ENCODE measurements around the gene DENND1B.

DENND1B gene

GRCh38 chr1:197480446-197480845 is 294.8 kb downstream of the DENND1B start:
- H3K4me3 ChIP-seq (ENCODE audit: low read length), result no peak overlapping the region
- TF ChIP-seq CTCF (conservative IDR thresholded peaks at IDR 0.05; ENCODE audit: low read length), result no peak
- no peak for DNase-seq (ENCODE audit: low read depth)

- TF ChIP-seq CTCF (conservative IDR thresholded peaks at IDR 0.05; ENCODE audit: low read length), result no peak
- no peak overlapping the region for H3K4me3 ChIP-seq (ENCODE audit: low read length)
These were observed 303.1 kb downstream of the DENND1B start for GRCh38 chr1:197472141-197472540.

GRCh38 chr1:197471248-197471985 is 303.9 kb downstream of the DENND1B start:
- DNase-seq (ENCODE audit: low read depth), result no peak
- no peak for TF ChIP-seq CTCF (conservative IDR thresholded peaks at IDR 0.05; ENCODE audit: low read length)
- no peak overlapping the region for H3K4me3 ChIP-seq (ENCODE audit: low read length)

More at GRCh38 chr1:197472141-197472540, 303.1 kb downstream of the DENND1B start:
- no peak for DNase-seq (ENCODE audit: low read depth)

DNA sequence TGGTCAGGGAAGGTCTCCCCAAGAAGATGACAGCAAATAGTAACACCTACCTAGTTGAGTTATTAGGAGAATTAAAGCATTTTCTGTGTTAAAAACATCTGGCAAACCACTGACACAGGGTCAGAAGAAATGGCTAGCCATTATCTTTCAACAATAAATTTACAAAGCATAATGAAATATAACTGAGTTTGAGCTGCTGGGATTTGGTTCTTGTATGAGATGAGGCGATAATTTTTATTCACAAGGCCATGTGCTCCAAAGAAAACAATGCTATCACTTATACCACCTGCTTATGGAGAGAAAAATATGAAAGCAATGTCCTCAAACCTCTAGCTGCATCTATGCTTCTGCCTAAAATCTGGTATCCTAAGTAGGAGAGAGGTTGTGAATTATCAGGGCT is 304.9 kb downstream of the DENND1B start:
- DNase-seq (ENCODE audit: low read depth), result no peak
- no peak for TF ChIP-seq CTCF (conservative IDR thresholded peaks at IDR 0.05; ENCODE audit: low read length)
- H3K4me3 ChIP-seq (ENCODE audit: low read length), result no peak overlapping the region

GRCh38 chr1:197469620-197470210 is 305.6 kb downstream of the DENND1B start:
- H3K4me3 ChIP-seq (ENCODE audit: low read length), result no peak overlapping the region
- no peak for TF ChIP-seq CTCF (conservative IDR thresholded peaks at IDR 0.05; ENCODE audit: low read length)
- DNase-seq (ENCODE audit: low read depth), result no peak

DNA sequence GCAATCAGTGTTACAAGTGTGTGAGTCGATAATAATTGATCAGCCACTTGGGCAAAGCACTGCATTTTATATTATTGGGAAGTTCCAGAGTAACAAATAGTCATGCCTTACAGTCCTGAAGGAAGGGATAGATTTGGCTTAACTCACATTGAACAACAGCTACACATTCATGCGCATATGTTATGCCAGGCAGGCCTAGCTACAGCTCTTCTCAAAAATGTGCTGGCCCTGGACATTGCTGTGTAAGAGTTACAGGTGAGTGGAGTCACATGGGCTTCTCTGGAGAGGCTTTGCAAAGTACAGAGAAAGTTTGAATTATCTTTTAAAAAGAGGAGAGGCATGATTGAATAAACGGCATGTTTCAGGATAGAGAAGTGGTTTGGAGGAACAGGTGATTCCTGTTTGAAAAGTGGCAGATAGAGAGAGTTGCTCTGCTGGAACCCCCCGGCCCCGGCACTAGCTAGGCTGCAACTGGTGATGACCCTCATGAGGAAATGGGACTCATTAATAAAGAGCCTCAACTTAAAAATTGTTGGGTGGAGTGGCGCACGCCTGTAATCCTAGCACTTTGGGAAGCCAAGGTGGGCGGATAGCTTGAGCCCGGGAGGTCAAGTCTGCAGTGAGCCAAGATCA is 306.6 kb downstream of the DENND1B start:
- H3K4me3 ChIP-seq (ENCODE audit: low read length), result no peak overlapping the region
- DNase-seq (ENCODE audit: low read depth), result no peak
- TF ChIP-seq CTCF (conservative IDR thresholded peaks at IDR 0.05; ENCODE audit: low read length), result no peak

DNA sequence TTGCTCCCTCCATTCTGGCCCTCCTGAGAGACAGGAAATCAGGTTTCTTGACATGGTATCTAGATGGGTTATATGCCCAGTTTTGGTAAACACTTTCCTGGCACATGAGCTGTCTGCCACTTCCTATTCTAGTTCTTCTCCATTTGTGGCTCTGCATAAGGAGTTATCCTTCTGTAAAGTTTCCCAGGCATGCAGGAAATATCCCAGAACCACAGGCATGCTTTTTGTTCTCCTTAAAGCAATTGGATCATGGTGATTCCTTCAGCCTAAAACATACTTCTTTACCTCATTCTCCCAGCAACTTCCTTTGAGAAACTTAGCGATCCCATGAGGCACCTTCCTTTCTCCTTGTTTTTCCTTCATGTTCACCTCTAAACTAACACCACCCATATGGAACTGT is 307.4 kb downstream of the DENND1B start:
- no peak overlapping the region for H3K4me3 ChIP-seq (ENCODE audit: low read length)
- TF ChIP-seq CTCF (conservative IDR thresholded peaks at IDR 0.05; ENCODE audit: low read length), result no peak
- DNase-seq (ENCODE audit: low read depth), result peak; percentile 82
